HepG2 (cell line): ENCODE results near the gene ALDH7A1. TPM values are rescaled to one million over a fixed set of nuclear protein-coding genes. Genes with fewer than 3 reads are reported as not detected.
A peak's percentile ranks its signal among the peaks of the same experiment; 100 is the strongest.

Experiments
- AGO2 ChIP-seq: fragments of 200-400 bp; formaldehyde crosslinking; optimal IDR thresholded peaks from 2 replicates; pipeline ENCODE3; 2017; ENCODE audit warnings: mild to moderate bottlenecking, low read depth, low read length, moderate library complexity
- BHLHE40 ChIP-seq: IDR thresholded peaks from 2 replicates; pipeline ENCODE4 v1.6.1; 2011; ENCODE audit warnings: low read length, improper control_type of control experiment
- BORCS8-MEF2B ChIP-seq: sonication (generic); formaldehyde crosslinking; IDR thresholded peaks from 2 replicates; pipeline ENCODE4 v1.8.0; 2022; ENCODE audit warnings: mild to moderate bottlenecking, missing genetic modification reagents
- BRD4 ChIP-seq: sonication (generic); formaldehyde crosslinking; IDR thresholded peaks from 2 replicates; pipeline ENCODE4 v1.4.0; 2020; ENCODE audit warnings: missing genetic modification reagents
- CHD2 ChIP-seq: IDR thresholded peaks from 2 replicates; pipeline ENCODE4 v1.6.1; 2011; ENCODE audit warnings: low read depth, low read length, improper control_type of control experiment
- EED ChIP-seq: sonication (generic); formaldehyde crosslinking; IDR thresholded peaks from 2 replicates; pipeline ENCODE4 v1.5.0; 2020; ENCODE audit warnings: mild to moderate bottlenecking, missing genetic modification reagents
- ELF4 ChIP-seq: sonication (generic); formaldehyde crosslinking; IDR thresholded peaks from 2 replicates; pipeline ENCODE4 v1.5.0; 2020; ENCODE audit warnings: missing genetic modification reagents, mild to moderate bottlenecking, moderate library complexity, borderline replicate concordance
- GABPA ChIP-seq, 2 experiments: IDR thresholded peaks; 2 replicates each; pipeline ENCODE4 v1.6.1; 2011 to 2016; ENCODE audit warnings: low read depth in 2 of 2, low read length in 1 of 2, missing biosample characterization in 1 of 2, missing genetic modification characterization in 1 of 2
- GATAD2A ChIP-seq: IDR thresholded peaks from 2 replicates; pipeline ENCODE4 v1.6.1; 2016
- IRF2 ChIP-seq: IDR thresholded peaks from 2 replicates; pipeline ENCODE4 v1.6.1; 2018; ENCODE audit warnings: missing genetic modification reagents, missing compliant biosample characterization
- MYNN ChIP-seq: sonication (generic); formaldehyde crosslinking; IDR thresholded peaks from 2 replicates; pipeline ENCODE4 v1.4.0; 2020; ENCODE audit warnings: mild to moderate bottlenecking, low read depth, missing genetic modification reagents
- MZF1 ChIP-seq: sonication (generic); formaldehyde crosslinking; IDR thresholded peaks from 2 replicates; pipeline ENCODE4 v1.8.1; 2023; ENCODE audit warnings: mild to moderate bottlenecking, missing genetic modification reagents, borderline replicate concordance
- NCOA2 ChIP-seq: sonication (generic); formaldehyde crosslinking; IDR thresholded peaks from 2 replicates; pipeline ENCODE4 v1.8.0; 2022; ENCODE audit warnings: inconsistent platforms
- PPARG ChIP-seq: conservative IDR thresholded peaks from 2 replicates; pipeline ENCODE4 v1.6.1; 2016; ENCODE audit warnings: missing biosample characterization, missing genetic modification reagents
- RFX3 ChIP-seq: IDR thresholded peaks from 2 replicates; pipeline ENCODE4 v1.6.1; 2016; ENCODE audit warnings: missing biosample characterization, missing genetic modification reagents
- SKI ChIP-seq: fragments of 450-650 bp; IDR thresholded peaks from one replicate; pipeline ENCODE4 v1.6.1; 2018; ENCODE audit warnings: mild to moderate bottlenecking; ENCODE audit not compliant: partially characterized antibody
- SP4 ChIP-seq: sonication (generic); formaldehyde crosslinking; IDR thresholded peaks from 2 replicates; pipeline ENCODE4 v1.8.1; 2023; ENCODE audit warnings: mild to moderate bottlenecking, missing genetic modification reagents
- TEAD3 ChIP-seq: optimal IDR thresholded peaks from 2 replicates; pipeline ENCODE3; 2016; ENCODE audit warnings: borderline replicate concordance
- U2AF1 ChIP-seq: fragments of 200-400 bp; formaldehyde crosslinking; optimal IDR thresholded peaks from 2 replicates; pipeline ENCODE3; 2017; ENCODE audit warnings: mild to moderate bottlenecking, low read depth, low read length
- XBP1 ChIP-seq: sonication (generic); formaldehyde crosslinking; IDR thresholded peaks from 2 replicates; pipeline ENCODE4 v1.5.0; 2020; ENCODE audit warnings: missing genetic modification reagents
- ZFX ChIP-seq: sonication (generic); formaldehyde crosslinking; IDR thresholded peaks from 2 replicates; pipeline ENCODE4 v1.4.0; 2020; ENCODE audit warnings: mild to moderate bottlenecking, low read depth, missing genetic modification reagents, moderate library complexity
- ZNF337 ChIP-seq: sonication (generic); formaldehyde crosslinking; IDR thresholded peaks from 2 replicates; pipeline ENCODE4 v1.5.1; 2020; ENCODE audit warnings: missing genetic modification reagents, low read depth, mild to moderate bottlenecking, borderline replicate concordance
- ZNF44 ChIP-seq: sonication (generic); formaldehyde crosslinking; IDR thresholded peaks from 2 replicates; pipeline ENCODE4 v1.5.1; 2020; ENCODE audit warnings: mild to moderate bottlenecking, missing genetic modification reagents
- ZNF451 ChIP-seq: sonication (generic); formaldehyde crosslinking; IDR thresholded peaks from 2 replicates; pipeline ENCODE4 v1.5.0; 2020; ENCODE audit warnings: mild to moderate bottlenecking, missing genetic modification reagents
- ZNF605 ChIP-seq: sonication (generic); formaldehyde crosslinking; IDR thresholded peaks from 2 replicates; pipeline ENCODE4 v1.8.0; 2022; ENCODE audit warnings: mild to moderate bottlenecking, missing genetic modification reagents
- ZNF607 ChIP-seq: sonication (generic); formaldehyde crosslinking; IDR thresholded peaks from 2 replicates; pipeline ENCODE4 v1.5.1; 2020; ENCODE audit warnings: missing genetic modification reagents, mild to moderate bottlenecking, borderline replicate concordance
- ZNF747 ChIP-seq: sonication (generic); formaldehyde crosslinking; IDR thresholded peaks from 2 replicates; pipeline ENCODE4 v1.8.1; 2023; ENCODE audit warnings: missing genetic modification reagents, mild to moderate bottlenecking, borderline replicate concordance
- ZNF749 ChIP-seq: sonication (generic); formaldehyde crosslinking; IDR thresholded peaks from 2 replicates; pipeline ENCODE4 v1.8.0; 2022; ENCODE audit warnings: mild to moderate bottlenecking, missing genetic modification reagents, moderate library complexity, borderline replicate concordance
- ZSCAN12 ChIP-seq: sonication (generic); formaldehyde crosslinking; IDR thresholded peaks from 2 replicates; pipeline ENCODE4 v1.9.0; 2021; ENCODE audit warnings: mild to moderate bottlenecking, missing genetic modification reagents
- polyA plus RNA-seq, 8 experiments: library from polyadenylated mRNA; depleted of rRNA in 3 of 8; stranded (reverse) in 7 of 8; unstranded in 1 of 8; fragments of >200 nt; fragmentation: Illumina TruSeq in 4 of 8; extraction: Trizol in 4 of 8; gene quantifications; 2 replicates each; pipeline versions ENCODE4 v1.2.1 to v1.2.3, GENCODE V29; 2011 to 2016; ENCODE audit warnings: low read depth in 4 of 8, missing spikeins in 1 of 8, mixed read lengths in 1 of 8; ENCODE audit not compliant: insufficient read depth in 1 of 8
- total RNA-seq, 5 experiments: library from RNA; depleted of rRNA; stranded (reverse); fragments of >200 nt; fragmentation: Illumina TruSeq; extraction: Trizol; gene quantifications; 2 replicates each; pipeline ENCODE4 v1.2.3, GENCODE V29; 2016; ENCODE audit warnings: low read depth in 1 of 5
- TF ChIP-seq, protein P1 (sequence below): sonication (generic); formaldehyde crosslinking; IDR thresholded peaks from 2 replicates; pipeline ENCODE4 v1.5.1; 2020; ENCODE audit warnings: missing genetic modification reagents, mild to moderate bottlenecking, borderline replicate concordance
- TF ChIP-seq, protein P2 (sequence below): sonication (generic); formaldehyde crosslinking; IDR thresholded peaks from 2 replicates; pipeline ENCODE4 v1.4.0; 2020; ENCODE audit warnings: mild to moderate bottlenecking, missing genetic modification reagents
- TF ChIP-seq, protein P3 (sequence below): sonication (generic); formaldehyde crosslinking; IDR thresholded peaks from 2 replicates; pipeline ENCODE4 v1.4.0; 2020; ENCODE audit warnings: missing genetic modification reagents

The ALDH7A1 gene
- total and polyA plus RNA-seq, 2 of the 13 experiments (the other 11 are each of a cell fraction or from before 2014, with no cell fraction given) = 69.0 to 100 TPM

DNA sequence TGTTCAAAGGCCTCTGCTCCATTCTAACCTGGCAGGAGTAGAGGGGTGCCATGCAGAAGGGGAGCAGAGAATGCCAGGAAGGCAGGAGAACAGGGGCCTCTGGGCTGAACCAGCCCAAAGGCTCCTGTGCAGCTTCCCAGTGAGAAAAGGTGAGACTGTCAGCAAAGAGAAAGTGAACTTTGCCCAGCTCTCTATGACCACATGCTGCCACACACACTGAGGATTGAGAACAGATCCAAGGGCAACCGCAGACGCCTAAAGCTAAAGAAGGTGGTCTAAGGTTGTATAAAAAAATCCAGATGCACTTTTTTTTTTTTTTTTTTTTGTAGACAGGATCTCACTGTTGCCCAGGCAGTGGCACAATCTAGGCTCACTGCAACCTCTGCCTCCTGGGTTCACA, 51.4 kb downstream of the ALDH7A1 start (continued):
- no peak for TF ChIP-seq GABPA (IDR thresholded peaks at IDR 0.05; ENCODE audit: low read depth, low read length)
- no peak for TF ChIP-seq GABPA (CRISPR knock-in tag; IDR thresholded peaks at IDR 0.05; ENCODE audit: low read depth)
- TF ChIP-seq ZNF749 (CRISPR knock-in tag) = no peak
- no peak for TF ChIP-seq BRD4 (CRISPR knock-in tag)
- TF ChIP-seq SKI = no peak
- 0 out of 2 replicates have a peak, but pooled peaks have one; percentile 2 for TF ChIP-seq IRF2 (CRISPR knock-in tag)
- no peak for TF ChIP-seq ZFX (CRISPR knock-in tag)
- TF ChIP-seq SP4 (CRISPR knock-in tag) = no peak
- no peak for TF ChIP-seq EED (CRISPR knock-in tag)
- TF ChIP-seq CHD2 = no peak
- no peak for TF ChIP-seq NCOA2
- no peak for TF ChIP-seq U2AF1
- TF ChIP-seq ZNF337 (CRISPR knock-in tag) = no peak
- TF ChIP-seq, protein P1, sequence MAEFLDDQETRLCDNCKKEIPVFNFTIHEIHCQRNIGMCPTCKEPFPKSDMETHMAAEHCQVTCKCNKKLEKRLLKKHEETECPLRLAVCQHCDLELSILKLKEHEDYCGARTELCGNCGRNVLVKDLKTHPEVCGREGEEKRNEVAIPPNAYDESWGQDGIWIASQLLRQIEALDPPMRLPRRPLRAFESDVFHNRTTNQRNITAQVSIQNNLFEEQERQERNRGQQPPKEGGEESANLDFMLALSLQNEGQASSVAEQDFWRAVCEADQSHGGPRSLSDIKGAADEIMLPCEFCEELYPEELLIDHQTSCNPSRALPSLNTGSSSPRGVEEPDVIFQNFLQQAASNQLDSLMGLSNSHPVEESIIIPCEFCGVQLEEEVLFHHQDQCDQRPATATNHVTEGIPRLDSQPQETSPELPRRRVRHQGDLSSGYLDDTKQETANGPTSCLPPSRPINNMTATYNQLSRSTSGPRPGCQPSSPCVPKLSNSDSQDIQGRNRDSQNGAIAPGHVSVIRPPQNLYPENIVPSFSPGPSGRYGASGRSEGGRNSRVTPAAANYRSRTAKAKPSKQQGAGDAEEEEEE (CRISPR knock-in tag) = no peak
- TF ChIP-seq AGO2 = no peak
- no peak for TF ChIP-seq XBP1 (CRISPR knock-in tag)
- TF ChIP-seq MZF1 (CRISPR knock-in tag) = no peak
- TF ChIP-seq, protein P2, sequence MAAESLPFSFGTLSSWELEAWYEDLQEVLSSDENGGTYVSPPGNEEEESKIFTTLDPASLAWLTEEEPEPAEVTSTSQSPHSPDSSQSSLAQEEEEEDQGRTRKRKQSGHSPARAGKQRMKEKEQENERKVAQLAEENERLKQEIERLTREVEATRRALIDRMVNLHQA (CRISPR knock-in tag) = no peak
- no peak for TF ChIP-seq MYNN (CRISPR knock-in tag)
- TF ChIP-seq TEAD3 (CRISPR knock-in tag) = no peak
- peak; percentile 52; the same call in 1 of the 2 replicates for TF ChIP-seq ZNF605 (CRISPR knock-in tag)
- TF ChIP-seq BHLHE40 = no peak
- TF ChIP-seq, protein P3, sequence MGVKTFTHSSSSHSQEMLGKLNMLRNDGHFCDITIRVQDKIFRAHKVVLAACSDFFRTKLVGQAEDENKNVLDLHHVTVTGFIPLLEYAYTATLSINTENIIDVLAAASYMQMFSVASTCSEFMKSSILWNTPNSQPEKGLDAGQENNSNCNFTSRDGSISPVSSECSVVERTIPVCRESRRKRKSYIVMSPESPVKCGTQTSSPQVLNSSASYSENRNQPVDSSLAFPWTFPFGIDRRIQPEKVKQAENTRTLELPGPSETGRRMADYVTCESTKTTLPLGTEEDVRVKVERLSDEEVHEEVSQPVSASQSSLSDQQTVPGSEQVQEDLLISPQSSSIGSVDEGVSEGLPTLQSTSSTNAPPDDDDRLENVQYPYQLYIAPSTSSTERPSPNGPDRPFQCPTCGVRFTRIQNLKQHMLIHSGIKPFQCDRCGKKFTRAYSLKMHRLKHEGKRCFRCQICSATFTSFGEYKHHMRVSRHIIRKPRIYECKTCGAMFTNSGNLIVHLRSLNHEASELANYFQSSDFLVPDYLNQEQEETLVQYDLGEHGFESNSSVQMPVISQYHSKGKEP (CRISPR knock-in tag) = no peak
- TF ChIP-seq ZNF451 (CRISPR knock-in tag) = no peak
- TF ChIP-seq ZSCAN12 = no peak
- TF ChIP-seq ZNF747 (CRISPR knock-in tag) = no peak
- no peak for TF ChIP-seq ELF4
- TF ChIP-seq RFX3 = peak; percentile 58; the same call in 1 of the 2 replicates
- no peak for TF ChIP-seq BORCS8-MEF2B (CRISPR knock-in tag)
- no peak for TF ChIP-seq ZNF607
- no peak for TF ChIP-seq PPARG
- no peak; the same call in 1 of the 2 replicates for TF ChIP-seq GATAD2A (CRISPR knock-in tag)
- TF ChIP-seq ZNF44 (CRISPR knock-in tag) = no peak
